Endothelial cell (in vitro differentiated cells): Measurements from ENCODE around the gene NUP155. TPM values are rescaled to one million over a fixed set of nuclear protein-coding genes. Genes with fewer than 3 reads are reported as not detected.
"Not testable (repeated sequence)": the region's sequence is repeated elsewhere in the genome, so short reads cannot be mapped to it uniquely, and the experiment has no call there.

Experiments used
- DNase-seq: peaks from one replicate; pipeline ENCODE4 v3.0.0; 2021; ENCODE audit warnings: low spot score
- H3K27ac Mint-ChIP-seq: one replicate; pipeline ENCODE4 v1.8.0; 2021; ENCODE audit warnings: mixed read lengths, inconsistent platforms; ENCODE audit not compliant: unreplicated experiment
- H3K27me3 Mint-ChIP-seq: one replicate; pipeline ENCODE4 v1.8.0; 2021; ENCODE audit warnings: mild to moderate bottlenecking, moderate library complexity, mixed read lengths, inconsistent platforms; ENCODE audit not compliant: unreplicated experiment
- H3K36me3 Mint-ChIP-seq: one replicate; pipeline ENCODE4 v1.8.0; 2021; ENCODE audit warnings: mild to moderate bottlenecking, low read depth, mixed read lengths, inconsistent platforms; ENCODE audit not compliant: unreplicated experiment
- H3K4me1 Mint-ChIP-seq: one replicate; pipeline ENCODE4 v1.8.0; 2021; ENCODE audit warnings: mild to moderate bottlenecking, mixed read lengths, inconsistent platforms; ENCODE audit not compliant: unreplicated experiment
- H3K4me3 Mint-ChIP-seq: one replicate; pipeline ENCODE4 v1.8.0; 2021; ENCODE audit warnings: mild to moderate bottlenecking, mixed read lengths, inconsistent platforms; ENCODE audit not compliant: unreplicated experiment
- H3K9me3 Mint-ChIP-seq: one replicate; pipeline ENCODE4 v1.8.0; 2021; ENCODE audit warnings: mixed read lengths, inconsistent platforms; ENCODE audit not compliant: unreplicated experiment
- total RNA-seq: library from RNA; stranded (reverse); fragmentation: NEBNext Ultra II Directional; extraction: Animal tissue kit (Norgen Biotek cat#: 25700); gene quantifications from one replicate; pipeline ENCODE4 v1.2.1, GENCODE V29; 2021; ENCODE audit not compliant: unreplicated experiment
- TF ChIP-seq, protein P1 (sequence below): fragments of 200-600 bp; sonication (generic); IDR thresholded peaks from one replicate; pipeline ENCODE4 v1.5.0; 2021; ENCODE audit warnings: antibody characterized with exemption; ENCODE audit not compliant: unreplicated experiment

NUP155 gene
- total RNA-seq, 1 donor from 2014 or later: 34.0 TPM

GRCh38 chr5:37283214-37283820 lies 87.6 kb downstream of the NUP155 start:
- Mint-ChIP-seq H3K27me3 (peaks cover 3% of the 10 kb centered on the region), H3K27ac (no peak overlapping the region), H3K4me3 (no peak overlapping the region), H3K4me1 (no peaks in the 10 kb centered on the region), H3K9me3 (peaks cover 17% of the 10 kb centered on the region), H3K36me3 (peaks cover 38% of the 10 kb centered on the region)
- DNase-seq: no peak
- TF ChIP-seq, protein P1, sequence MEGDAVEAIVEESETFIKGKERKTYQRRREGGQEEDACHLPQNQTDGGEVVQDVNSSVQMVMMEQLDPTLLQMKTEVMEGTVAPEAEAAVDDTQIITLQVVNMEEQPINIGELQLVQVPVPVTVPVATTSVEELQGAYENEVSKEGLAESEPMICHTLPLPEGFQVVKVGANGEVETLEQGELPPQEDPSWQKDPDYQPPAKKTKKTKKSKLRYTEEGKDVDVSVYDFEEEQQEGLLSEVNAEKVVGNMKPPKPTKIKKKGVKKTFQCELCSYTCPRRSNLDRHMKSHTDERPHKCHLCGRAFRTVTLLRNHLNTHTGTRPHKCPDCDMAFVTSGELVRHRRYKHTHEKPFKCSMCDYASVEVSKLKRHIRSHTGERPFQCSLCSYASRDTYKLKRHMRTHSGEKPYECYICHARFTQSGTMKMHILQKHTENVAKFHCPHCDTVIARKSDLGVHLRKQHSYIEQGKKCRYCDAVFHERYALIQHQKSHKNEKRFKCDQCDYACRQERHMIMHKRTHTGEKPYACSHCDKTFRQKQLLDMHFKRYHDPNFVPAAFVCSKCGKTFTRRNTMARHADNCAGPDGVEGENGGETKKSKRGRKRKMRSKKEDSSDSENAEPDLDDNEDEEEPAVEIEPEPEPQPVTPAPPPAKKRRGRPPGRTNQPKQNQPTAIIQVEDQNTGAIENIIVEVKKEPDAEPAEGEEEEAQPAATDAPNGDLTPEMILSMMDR: no peak

DNA sequence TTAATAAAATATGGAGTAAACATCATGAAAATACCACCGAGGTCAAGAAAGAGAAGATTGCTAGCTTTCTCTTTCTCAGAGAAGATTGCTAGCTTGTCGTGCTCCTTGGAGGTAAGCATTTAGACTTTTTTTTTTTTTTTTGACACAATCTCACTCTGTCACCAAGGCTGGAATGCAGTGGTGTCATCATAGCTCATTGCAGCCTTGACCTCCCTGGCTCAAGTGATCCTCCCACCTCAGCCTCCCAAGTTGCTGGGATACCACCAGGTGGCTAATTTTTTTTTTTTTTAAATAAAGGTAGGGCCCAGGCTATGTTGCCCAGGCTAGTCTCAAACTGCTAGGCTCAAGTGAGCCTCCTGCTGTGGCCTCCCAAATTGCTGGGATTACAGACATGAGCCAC lies 95.4 kb downstream of the NUP155 start:
- H3K9me3 Mint-ChIP-seq: peaks cover 3% of the 10 kb centered on the region
- no peak overlapping the region for H3K4me3 Mint-ChIP-seq
- H3K27ac Mint-ChIP-seq: no peak overlapping the region
- H3K36me3 Mint-ChIP-seq: peaks cover 12% of the 10 kb centered on the region
- DNase-seq: no peak
- TF ChIP-seq, protein P1: no peak
- no peaks in the 10 kb centered on the region for H3K4me1 Mint-ChIP-seq
- H3K27me3 Mint-ChIP-seq: peaks cover under 1% of the 10 kb centered on the region

GRCh38 chr5:37272511-37272910 lies 98.4 kb downstream of the NUP155 start:
- H3K9me3 Mint-ChIP-seq: no peaks in the 10 kb centered on the region
- H3K4me3 Mint-ChIP-seq: no peak overlapping the region
- H3K27ac Mint-ChIP-seq: no peak overlapping the region
- DNase-seq: no peak
- no peaks in the 10 kb centered on the region for H3K4me1 Mint-ChIP-seq
- TF ChIP-seq, protein P1: no peak
- peaks cover 2% of the 10 kb centered on the region for H3K27me3 Mint-ChIP-seq
- H3K36me3 Mint-ChIP-seq: peaks cover 13% of the 10 kb centered on the region

DNA sequence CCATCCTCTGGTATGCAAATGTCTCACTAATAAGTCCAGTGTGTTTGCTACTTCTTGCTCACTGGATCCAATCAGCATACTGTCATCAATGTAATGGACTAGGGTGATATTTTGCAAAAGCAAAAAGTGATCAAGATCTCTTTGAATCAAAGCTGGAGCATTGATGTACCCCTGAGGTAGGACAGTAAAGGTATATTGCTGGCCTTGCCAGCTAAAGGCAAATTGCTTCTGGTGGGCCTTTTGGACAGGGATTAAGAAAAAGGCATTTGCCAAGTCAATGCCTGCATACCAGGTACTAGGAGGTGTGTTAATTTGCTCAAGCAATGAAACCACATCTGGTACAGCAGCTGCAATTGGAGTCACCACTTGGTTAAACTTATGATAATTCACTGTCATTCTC lies 102.8 kb downstream of the NUP155 start:
- not testable (repeated sequence) for H3K9me3 Mint-ChIP-seq, H3K27me3 Mint-ChIP-seq, H3K4me1 Mint-ChIP-seq, DNase-seq, H3K4me3 Mint-ChIP-seq, H3K27ac Mint-ChIP-seq
- H3K36me3 Mint-ChIP-seq: peaks cover 18% of the 10 kb centered on the region

DNA sequence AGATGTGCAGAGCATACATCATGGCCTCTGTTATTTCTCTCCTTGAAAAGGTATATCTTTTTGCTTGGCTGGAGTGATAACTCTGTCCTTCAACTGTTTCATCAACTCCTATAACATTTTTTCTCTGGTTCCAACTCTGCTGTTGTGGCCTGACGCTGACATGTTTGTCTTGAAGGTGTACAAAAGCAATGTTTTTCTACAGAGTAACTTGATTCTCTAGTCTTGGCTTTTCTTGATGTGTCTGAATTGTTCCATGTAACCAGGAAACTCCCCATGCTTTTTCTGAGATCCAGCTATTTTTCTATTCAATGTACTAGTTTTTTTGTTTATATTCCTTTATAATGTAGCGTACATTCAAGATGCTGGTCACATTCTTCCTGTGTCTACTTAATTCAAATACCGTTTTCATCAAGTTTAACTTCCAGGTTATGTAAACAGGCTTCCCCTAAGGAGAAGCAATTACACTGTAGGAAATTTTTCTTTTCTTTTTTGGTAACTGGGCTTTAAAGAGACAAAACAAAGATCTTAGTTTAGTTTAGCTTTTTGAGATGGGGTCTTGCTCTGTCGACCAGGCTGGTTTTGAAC lies 115.0 kb downstream of the NUP155 start:
- H3K4me1 Mint-ChIP-seq: no peaks in the 10 kb centered on the region
- no peaks in the 10 kb centered on the region for H3K36me3 Mint-ChIP-seq
- H3K4me3 Mint-ChIP-seq: no peak overlapping the region
- TF ChIP-seq, protein P1: no peak
- no peak overlapping the region for H3K27ac Mint-ChIP-seq
- no peaks in the 10 kb centered on the region for H3K9me3 Mint-ChIP-seq
- no peak for DNase-seq
- peaks cover 2% of the 10 kb centered on the region for H3K27me3 Mint-ChIP-seq
